Renal cortex interstitium (tissue), 11 donors: ENCODE results near the gene PDPN. TPM values are rescaled to one million over a fixed set of nuclear protein-coding genes. Genes with fewer than 3 reads are reported as not detected.
"Not testable (repeated sequence)": the region's sequence is repeated elsewhere in the genome, so short reads cannot be mapped to it uniquely, and the experiment has no call there.

ENCODE experiments used
- DNase-seq, 11 donors: peaks; one replicate each; pipeline ENCODE4 v3.0.0-alpha.2; 2013; ENCODE audit warnings: low read depth in 9 of 11, low spot score in 4 of 11; ENCODE audit errors: extremely low read depth in 1 of 11
- polyA plus RNA-seq, 3 donors: library from polyadenylated mRNA; unstranded; fragments of 120-200 nt; gene quantifications; one replicate each; pipeline ENCODE4 v1.2.1, GENCODE V29; 2013; ENCODE audit not compliant: insufficient read length in 3 of 3

Gene PDPN
- polyA plus RNA-seq, 3 donors = 14.8 to 22.7 (median 18.6) TPM

GRCh38 chr1:13562981-13563380, 20.7 kb upstream of the PDPN start:
- not testable (repeated sequence) for DNase-seq

- DNase-seq = no peak
Observed at GRCh38 chr1:13564073-13564472, 19.6 kb upstream of the PDPN start.

- DNase-seq = not testable (repeated sequence)
Observed at GRCh38 chr1:13570435-13570834, 13.2 kb upstream of the PDPN start.

- DNase-seq = no peak
Observed at GRCh38 chr1:13570924-13571323, 12.7 kb upstream of the PDPN start.

- DNase-seq = no peak
Observed at GRCh38 chr1:13573586-13573985, 10.0 kb upstream of the PDPN start.

- no peak for DNase-seq
Observed at GRCh38 chr1:13576926-13577325, 6.7 kb upstream of the PDPN start.

- DNase-seq = no peak
Observed at GRCh38 chr1:13577846-13578245, 5.8 kb upstream of the PDPN start.

- DNase-seq = no peak
Observed at GRCh38 chr1:13581446-13581845, 2.2 kb upstream of the PDPN start.

GRCh38 chr1:13582713-13583443, 754 bp upstream of the PDPN start:
- DNase-seq = no peak

- DNase-seq = peak in 8 of 11 donors; percentile 17 to 57 (median 35)
Observed at GRCh38 chr1:13583966-13584791, 547 bp downstream of the PDPN start.

GRCh38 chr1:13584876-13585611, 1.4 kb downstream of the PDPN start:
- no peak for DNase-seq

GRCh38 chr1:13585612-13585991, 2.0 kb downstream of the PDPN start:
- no peak for DNase-seq

GRCh38 chr1:13586001-13586400, 2.4 kb downstream of the PDPN start:
- DNase-seq = no peak

GRCh38 chr1:13587256-13588030, 3.8 kb downstream of the PDPN start:
- no peak for DNase-seq

GRCh38 chr1:13588946-13589796, 5.5 kb downstream of the PDPN start:
- DNase-seq = no peak

GRCh38 chr1:13590486-13590885, 6.9 kb downstream of the PDPN start:
- DNase-seq = no peak

GRCh38 chr1:13593511-13594131, 10.0 kb downstream of the PDPN start:
- DNase-seq = peak in 4 of 11 donors; percentile 17 to 34 (median 23)

GRCh38 chr1:13595411-13595810, 11.8 kb downstream of the PDPN start:
- no peak for DNase-seq
